GM12878 (cell line): ENCODE results near the gene MIPOL1. TPM values are rescaled to one million over a fixed set of nuclear protein-coding genes. Genes with fewer than 3 reads are reported as not detected.

Experiments
- ATAC-seq: fragments of 200-7000 bp; cut with Tn5 transposase; 3 replicates; pipeline ENCODE4 v1.9.1; 2020; ENCODE audit warnings: mild to moderate bottlenecking, moderate library complexity
- BruUV-seq: library from RNA; stranded (reverse); fragments of 400-500 nt; replicated peaks from 2 replicates; lab custom pipeline; 2021; lab: Mats Ljungman, UMichigan
- CTCF ChIA-PET: fragments of 300-600 bp; sonication (Branson Sonifier 250); formaldehyde crosslinking; extraction: SDS; loops from one replicate; lab custom pipeline; 2021; ENCODE audit warnings: inconsistent platforms; lab: Yijun Ruan, JAX
- POLR2A ChIA-PET: fragments of 350-600 bp; formaldehyde crosslinking; extraction: SDS; loops from one replicate; lab custom pipeline; 2021; ENCODE audit warnings: inconsistent platforms; lab: Charles Lee
- RAD21 ChIA-PET: fragments of 300-600 bp; sonication (Branson Sonifier 250); formaldehyde crosslinking; loops from one replicate; lab custom pipeline; 2023; ENCODE audit warnings: antibody characterized with exemption; ENCODE audit not compliant: unreplicated experiment; lab: Charles Lee
- SMC1A ChIA-PET: fragments of 300-600 bp; sonication (Branson Sonifier 250); formaldehyde crosslinking; loops from one replicate; lab custom pipeline; 2023; ENCODE audit not compliant: unreplicated experiment, uncharacterized antibody; lab: Charles Lee
- DNase-seq: peaks from one replicate; pipeline ENCODE4 v3.0.0-alpha.2; 2011; ENCODE audit warnings: low read depth, low spot score
- FAIRE-seq: peaks from 3 replicates; lab custom pipeline; 2011; peaks lifted over from hg19 to GRCh38; lab: Jason Lieb, UNC
- H2AFZ ChIP-seq: 2 replicates; pipeline ENCODE4 v1.6.0; 2011; ENCODE audit warnings: low read depth, low read length, control low read depth; ENCODE audit not compliant: control insufficient read depth
- H3K27ac ChIP-seq: 2 replicates; pipeline ENCODE4 v1.5.1; 2011; ENCODE audit warnings: control low read depth; ENCODE audit not compliant: control insufficient read depth, insufficient read depth
- H3K27me3 ChIP-seq, 2 experiments: replicated peaks in 1 of 2; 2 replicates each; pipeline versions ENCODE4 v1.6.0 to v1.6.1; 2011; ENCODE audit warnings: low read length in 1 of 2; ENCODE audit not compliant: control insufficient read depth in 2 of 2, insufficient read depth in 2 of 2
- H3K36me3 ChIP-seq, 2 experiments: 2 replicates each; pipeline ENCODE4 v1.5.1; 2011; ENCODE audit warnings: low read length in 1 of 2; ENCODE audit not compliant: control insufficient read depth in 2 of 2, insufficient read depth in 2 of 2
- H3K4me1 ChIP-seq: 2 replicates; pipeline ENCODE4 v1.6.1; 2011; ENCODE audit warnings: mild to moderate bottlenecking, low read length, moderate library complexity, mixed read lengths; ENCODE audit not compliant: control insufficient read depth, insufficient read depth
- H3K4me2 ChIP-seq: 2 replicates; pipeline ENCODE4 v1.6.0; 2011; ENCODE audit warnings: control low read depth; ENCODE audit not compliant: control insufficient read depth, insufficient read depth
- H3K4me3 ChIP-seq: fragments of 200-600 bp; sonication (generic); 2 replicates; pipeline ENCODE4 v1.5.1; 2016
- H3K79me2 ChIP-seq: 2 replicates; pipeline ENCODE4 v1.6.0; 2011; ENCODE audit warnings: low read length; ENCODE audit not compliant: control insufficient read depth, insufficient read depth
- H3K9ac ChIP-seq: 2 replicates; pipeline ENCODE4 v1.8.0; 2011; ENCODE audit warnings: low read length, control low read depth, mixed read lengths; ENCODE audit not compliant: control insufficient read depth, insufficient read depth
- H3K9me3 ChIP-seq: replicated peaks from 3 replicates; pipeline ENCODE4 v1.5.1; 2011; ENCODE audit warnings: mild to moderate bottlenecking, low read length; ENCODE audit not compliant: control insufficient read depth, insufficient read depth
- H4K20me1 ChIP-seq: 2 replicates; pipeline ENCODE4 v1.6.0; 2011; ENCODE audit not compliant: control insufficient read depth, insufficient read depth
- CHD1 ChIP-seq: IDR thresholded peaks from 2 replicates; pipeline ENCODE4 v1.6.1; 2012; ENCODE audit warnings: low read depth, low read length, improper control_type of control experiment
- ELK1 ChIP-seq: IDR thresholded peaks from 2 replicates; pipeline ENCODE4 v1.6.1; 2012; ENCODE audit warnings: low read depth, low read length, improper control_type of control experiment
- KDM1A ChIP-seq: fragments of 200-600 bp; sonication (generic); IDR thresholded peaks from 2 replicates; pipeline ENCODE4 v1.6.1; 2016; ENCODE audit warnings: borderline replicate concordance
- POLR2AphosphoS5 ChIP-seq: IDR thresholded peaks from 2 replicates; pipeline ENCODE4 v1.6.1; 2011; ENCODE audit warnings: mild to moderate bottlenecking, low read length, inconsistent platforms
- REST ChIP-seq: IDR thresholded peaks from 2 replicates; pipeline ENCODE4 v1.6.1; 2012; ENCODE audit warnings: mild to moderate bottlenecking, low read depth, low read length
- SKIL ChIP-seq: fragments of 450-650 bp; IDR thresholded peaks from 2 replicates; pipeline ENCODE4 v1.6.1; 2017; ENCODE audit warnings: mild to moderate bottlenecking, low read depth, inconsistent platforms; ENCODE audit not compliant: poor library complexity, severe bottlenecking
- YBX1 ChIP-seq: fragments of 450-650 bp; IDR thresholded peaks from 2 replicates; pipeline ENCODE4 v1.6.1; 2016; ENCODE audit warnings: antibody characterized with exemption
- WGBS: methylation state at CpG from one replicate; pipeline ENCODE4 v1.1.6; 2016; ENCODE audit warnings: low lambda C conversion rate; ENCODE audit not compliant: insufficient replicate concordance, insufficient coverage; ENCODE audit errors: missing lambda C conversion rate; 5-methylcytosine and 5-hydroxymethylcytosine counted together
- in situ Hi-C: fragments of 300-500 bp; cut with MboI; formaldehyde crosslinking; loops from 9 replicates; pipeline ENCODE4 v1.14.3; 2018; ENCODE audit warnings: mixed read lengths
- intact Hi-C: fragments of 100-400 bp; cut with micrococcal nuclease; formaldehyde crosslinking; loops from one replicate; pipeline ENCODE4 v1.14.2; 2022; ENCODE audit not compliant: unreplicated experiment
- polyA plus RNA-seq, 11 experiments: library from polyadenylated mRNA; depleted of rRNA in 4 of 11; unstranded in 6 of 11; stranded (reverse) in 5 of 11; fragments of >200 nt; fragmentation: Nextera tagmentation in 4 of 11; fragmentation: Illumina TruSeq in 1 of 11; extraction: Ambion mirVana in 4 of 11; extraction: Trizol in 1 of 11; gene quantifications; 1 replicate in 1 of 11; 2 replicates in 10 of 11; pipeline versions ENCODE4 v1.2.1 to v1.2.3, GENCODE V29; 2011 to 2016; ENCODE audit warnings: inconsistent platforms in 2 of 11, missing spikeins in 2 of 11, low read depth in 1 of 11
- total RNA-seq, 4 experiments: library from RNA; depleted of rRNA in 3 of 4; stranded (reverse); fragments of >200 nt in 3 of 4; fragmentation: Illumina TruSeq in 1 of 4; extraction: Trizol in 1 of 4; gene quantifications; 2 replicates each; pipeline versions ENCODE4 v1.2.1 to v1.2.3, GENCODE V29; 2013 to 2021

The MIPOL1 gene
- total and polyA plus RNA-seq, 10 of the 15 experiments (the other 5 are each of a cell fraction or from before 2014, with no cell fraction given): 0.06 TPM; not detected in 9

GRCh38 chr14:37597914-37598746 lies 400.4 kb downstream of the MIPOL1 start:
- ATAC-seq (no peak), FAIRE-seq (no peak), DNase-seq (no peak)
- ChIA-PET SMC1A (no interaction called here), CTCF (no interaction called here), POLR2A (no interaction called here), RAD21 (no interaction called here)
- no peak overlapping the region for H2AFZ ChIP-seq
- intact Hi-C loops (no loop called here), in situ Hi-C loops (no loop called here)
- no peak overlapping the region for H3K27ac ChIP-seq
- H3K4me1 ChIP-seq: no peaks in the 10 kb centered on the region
- no peaks in the 10 kb centered on the region; the same call in 2 of the 3 replicates for H3K9me3 ChIP-seq
- WGBS: 69% methylated on average over 38 of the region's 50 CpGs
- no peak for TF ChIP-seq POLR2AphosphoS5
- H4K20me1 ChIP-seq: no peaks in the 10 kb centered on the region
- no TSS peak for BruUV-seq
- no peak overlapping the region for H3K4me2 ChIP-seq
- H3K4me3 ChIP-seq: no peak overlapping the region
- no peaks in the 10 kb centered on the region for H3K36me3 ChIP-seq
- no peaks in the 10 kb centered on the region; a peak in 2 of 4 replicates for H3K27me3 ChIP-seq
- H3K79me2 ChIP-seq: no peaks in the 10 kb centered on the region
- no peak overlapping the region for H3K9ac ChIP-seq

GRCh38 chr14:37598747-37599506 lies 401.2 kb downstream of the MIPOL1 start:
- BruUV-seq: no TSS peak
- POLR2A ChIA-PET: no interaction called here
- H3K9me3 ChIP-seq: no peaks in the 10 kb centered on the region; the same call in 2 of the 3 replicates
- SMC1A ChIA-PET: no interaction called here
- H3K79me2 ChIP-seq: no peaks in the 10 kb centered on the region
- H3K4me2 ChIP-seq: no peak overlapping the region
- H3K4me3 ChIP-seq: no peak overlapping the region
- intact Hi-C loops: no loop called here
- no peaks in the 10 kb centered on the region for H4K20me1 ChIP-seq
- in situ Hi-C loops: no loop called here
- 48% methylated on average over 33 of the region's 36 CpGs for WGBS
- no peak overlapping the region for H2AFZ ChIP-seq
- H3K4me1 ChIP-seq: no peaks in the 10 kb centered on the region
- no peak for FAIRE-seq
- no peak overlapping the region for H3K9ac ChIP-seq
- no peaks in the 10 kb centered on the region for H3K36me3 ChIP-seq
- no peak overlapping the region for H3K27ac ChIP-seq
- no peak for ATAC-seq
- CTCF ChIA-PET: no interaction called here
- RAD21 ChIA-PET: no interaction called here
- DNase-seq: no peak
- H3K27me3 ChIP-seq: no peaks in the 10 kb centered on the region; a peak in 2 of 4 replicates
- TF ChIP-seq ELK1: no peak
- TF ChIP-seq KDM1A: no peak
- TF ChIP-seq YBX1: no peak
- TF ChIP-seq CHD1: no peak
- TF ChIP-seq SKIL: no peak
- TF ChIP-seq REST: no peak
